Stimulated activated CD4-positive, alpha-beta T cell treated with anti-CD3 and anti-CD28 coated beads, Interleukin-4, amount 100 ng/mL, for 24 hours (primary cell): Measurements from ENCODE around the gene GSTP1.
A peak's percentile ranks its signal among the peaks of the same experiment; 100 is the strongest.
"Not testable (repeated sequence)": the region's sequence is repeated elsewhere in the genome, so short reads cannot be mapped to it uniquely, and the experiment has no call there.

Source experiments
- DNase-seq: peaks from one replicate; pipeline ENCODE4 v3.0.0-alpha.2; 2020

The GSTP1 gene

DNA sequence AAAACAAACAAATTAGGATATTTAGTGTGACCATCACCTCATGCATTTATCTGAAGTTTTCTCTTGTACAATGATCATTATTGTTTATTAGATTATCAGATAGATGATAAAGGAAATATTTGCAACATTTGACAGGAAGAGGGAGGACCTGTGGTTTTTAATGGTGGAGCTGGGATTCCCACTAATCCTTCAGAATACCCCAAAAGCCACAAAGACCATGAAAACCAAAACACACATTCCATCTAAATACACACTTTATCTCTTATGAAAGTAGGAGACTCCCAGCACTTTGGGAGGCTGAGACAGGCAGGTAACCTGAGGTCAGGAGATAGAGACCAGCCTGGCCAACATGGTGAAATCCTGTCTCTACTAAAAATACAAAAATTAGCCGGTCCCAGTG is 15.5 kb downstream of the GSTP1 start:
- DNase-seq: no peak

DNA sequence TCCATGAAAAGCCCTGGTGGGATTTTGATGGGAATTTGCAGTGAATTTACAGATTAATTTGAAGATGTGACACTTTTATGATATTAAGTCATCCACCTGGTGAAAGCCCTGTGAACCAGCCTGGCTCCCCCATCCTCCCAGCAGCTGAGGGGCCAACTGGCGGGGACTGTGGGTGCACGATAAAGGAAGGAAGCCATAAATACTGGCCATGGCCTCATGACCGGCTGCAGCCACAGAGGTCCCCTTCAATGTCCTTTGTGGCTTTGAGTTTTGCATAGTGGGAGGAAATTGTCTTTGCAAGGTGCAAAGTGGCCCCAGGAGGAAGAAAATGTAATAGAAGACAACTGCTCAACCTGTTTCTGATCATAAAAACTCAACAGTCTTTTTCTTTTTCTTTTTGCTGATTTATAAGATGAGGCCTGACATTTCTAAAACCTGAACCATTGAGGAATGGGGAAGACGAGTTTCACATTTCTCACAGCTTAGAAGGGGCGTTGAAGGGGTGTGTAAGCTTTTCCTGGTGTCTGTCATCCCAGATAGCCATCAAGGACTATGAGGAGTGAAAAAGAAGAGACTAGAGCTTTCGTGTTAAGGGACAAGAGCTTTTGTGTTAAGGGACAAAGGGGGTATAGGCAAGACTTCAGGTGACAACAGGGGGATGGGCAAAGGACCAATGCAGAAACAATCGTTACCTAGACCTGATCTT is 16.9 kb downstream of the GSTP1 start:
- DNase-seq: no peak

DNA sequence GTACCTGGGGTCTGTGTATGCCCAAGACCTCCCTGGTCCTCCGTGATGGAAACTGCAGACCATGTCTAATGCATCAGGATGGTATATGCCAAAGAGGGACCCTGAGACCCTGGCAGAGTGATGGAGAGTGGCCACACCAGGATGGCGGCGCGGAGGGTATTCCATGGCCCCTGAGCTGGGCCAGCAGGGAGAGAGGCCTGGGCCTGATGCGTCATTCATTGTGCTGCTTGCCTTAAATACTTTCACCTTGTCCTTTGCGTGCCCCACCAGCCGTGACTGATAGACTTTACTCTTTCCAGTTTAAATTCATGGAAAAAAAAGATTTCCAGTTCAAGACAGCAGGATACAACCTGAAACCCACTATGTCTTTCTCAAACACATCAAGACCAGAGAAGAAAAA is 17.5 kb downstream of the GSTP1 start:
- DNase-seq: no peak

DNA sequence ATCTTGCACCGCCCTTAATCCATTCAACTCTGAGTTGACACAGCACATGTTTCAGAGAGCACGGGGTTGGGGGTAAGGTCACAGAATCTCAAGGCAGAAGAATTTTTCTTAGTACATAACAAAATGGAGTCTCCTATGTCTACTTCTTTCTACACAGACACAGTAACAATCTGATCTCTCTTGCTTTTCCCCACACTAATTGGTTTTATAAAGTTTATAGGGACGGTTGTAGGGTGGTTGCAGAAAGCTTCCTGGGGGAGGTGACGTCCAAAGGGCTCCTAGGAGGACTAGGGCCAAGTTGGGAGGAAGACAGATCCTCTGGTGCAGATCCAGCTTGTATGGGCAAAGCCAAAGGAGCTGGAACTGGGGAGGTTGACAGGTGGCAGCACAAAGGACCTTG is 20.5 kb downstream of the GSTP1 start:
- DNase-seq: not testable (repeated sequence)

DNA sequence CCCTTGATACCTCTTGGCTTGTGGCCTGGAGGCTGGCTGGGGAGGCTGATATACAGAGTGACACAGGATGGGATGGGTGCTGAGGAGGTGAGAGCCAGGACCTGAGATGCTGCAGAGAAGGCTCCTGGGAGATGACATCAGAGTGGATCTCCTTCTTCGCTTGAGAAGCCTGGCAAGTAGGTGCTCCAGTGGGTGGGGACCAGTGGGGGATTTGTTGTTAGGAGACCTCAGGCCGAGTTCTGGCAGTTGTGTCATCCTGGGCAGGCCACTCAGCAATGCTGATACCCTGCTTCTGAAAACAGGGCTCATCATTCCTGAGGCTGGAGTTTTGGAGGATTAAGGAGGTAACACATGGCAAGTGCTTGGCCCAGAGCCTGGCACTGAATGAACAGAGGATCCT is 21.2 kb downstream of the GSTP1 start:
- no peak for DNase-seq

DNA sequence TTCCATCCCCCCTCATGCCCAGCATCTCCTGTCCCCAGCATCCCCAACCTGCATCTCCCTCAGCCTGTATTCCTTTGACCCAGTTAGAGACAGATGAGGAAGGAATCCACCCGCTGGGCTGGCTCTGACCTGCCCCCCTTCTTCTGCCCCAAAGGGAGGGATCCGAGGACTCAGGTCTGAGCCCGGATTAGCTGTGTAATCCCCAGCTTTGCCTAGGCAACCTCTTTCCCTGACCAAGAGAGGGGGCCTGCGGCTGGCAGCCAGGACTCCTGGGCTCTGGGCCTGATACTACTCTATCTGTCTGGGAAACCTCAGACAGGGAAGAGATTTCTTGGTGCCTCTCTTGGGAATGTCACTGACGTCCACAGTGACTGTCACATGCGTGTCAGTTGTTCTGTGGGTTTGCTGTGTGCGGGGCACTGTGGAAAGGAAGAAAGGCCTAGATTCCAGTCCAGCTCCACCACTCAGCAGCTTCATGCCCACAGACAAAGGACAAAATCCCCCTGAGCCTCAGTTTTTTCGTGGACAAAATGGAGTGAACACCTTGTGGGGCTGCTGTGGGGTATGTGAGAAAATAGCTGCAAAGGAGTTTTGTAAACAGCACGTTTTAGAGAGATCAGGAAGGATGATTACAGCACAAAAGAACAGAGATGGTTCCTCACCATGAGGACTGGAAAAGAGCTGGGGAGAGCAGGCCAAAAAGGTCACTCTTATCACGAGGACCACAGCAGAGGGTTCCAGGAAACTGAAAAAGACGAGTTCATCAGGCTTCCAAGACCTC is 21.8 kb downstream of the GSTP1 start:
- no peak for DNase-seq

DNA sequence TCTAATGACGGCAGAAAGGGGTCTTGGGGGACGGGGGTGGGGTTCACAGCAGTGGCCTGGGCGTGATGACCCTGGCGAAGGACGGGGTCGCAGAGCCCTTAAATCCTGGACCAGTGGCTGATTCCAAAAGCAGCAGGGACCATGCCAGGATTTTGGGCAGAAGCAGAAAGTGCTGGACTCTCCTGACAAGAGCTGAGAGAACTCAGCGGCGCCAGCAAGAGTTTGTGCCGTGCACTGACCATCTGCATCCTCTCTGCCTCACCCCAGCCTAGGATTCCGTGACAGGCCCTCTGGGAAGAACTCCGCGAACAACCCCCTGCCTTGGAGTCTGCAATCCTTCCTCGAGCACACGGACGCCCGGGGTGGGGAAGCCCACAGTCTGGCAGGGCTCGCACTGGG is 22.5 kb downstream of the GSTP1 start:
- no peak for DNase-seq

DNA sequence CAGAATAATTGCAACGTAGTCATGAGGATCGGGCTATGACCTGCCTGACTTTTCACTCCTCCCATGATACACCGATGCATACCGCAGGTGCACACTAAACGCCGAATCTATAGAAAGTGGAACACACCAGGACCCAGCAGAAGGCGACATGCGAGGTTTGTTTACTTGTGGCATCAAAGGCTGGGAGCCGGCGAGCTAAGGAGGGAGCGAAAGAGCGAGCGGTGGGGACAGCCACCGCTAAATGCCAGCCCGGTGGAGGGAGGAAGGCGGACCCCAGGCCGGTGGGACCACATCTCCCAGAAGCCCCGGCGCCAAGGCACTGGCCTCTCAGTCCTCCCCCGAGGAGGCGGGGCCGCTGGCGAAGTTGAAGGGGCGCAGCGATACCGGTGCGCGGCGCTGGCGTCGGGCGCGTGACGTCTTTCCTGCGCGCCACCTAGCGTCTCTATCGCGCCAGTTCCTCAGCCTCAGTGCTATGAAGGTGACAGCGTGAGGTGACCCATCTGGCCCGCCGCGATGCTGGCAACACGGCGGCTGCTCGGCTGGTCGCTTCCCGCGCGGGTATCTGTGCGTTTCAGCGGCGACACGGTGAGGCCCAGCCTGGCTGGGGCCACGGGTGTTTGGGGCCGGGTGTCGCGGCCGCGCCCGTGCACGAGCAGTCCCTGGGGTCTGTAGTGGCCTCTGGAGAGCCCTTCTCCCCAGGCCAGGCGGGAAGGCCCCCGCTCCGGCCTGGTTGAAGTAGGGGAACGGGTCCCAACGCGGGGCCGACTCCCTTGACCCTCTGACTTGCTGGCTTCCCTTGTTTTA is 23.1 kb downstream of the GSTP1 start, which contains the start of gene NDUFV1:
NDUFV1 (plus strand) TSS at position 445 of the 804 bp plus-strand sequence; CDS start at position 514, 69 bp downstream.
- DNase-seq: peak; percentile 97

DNA sequence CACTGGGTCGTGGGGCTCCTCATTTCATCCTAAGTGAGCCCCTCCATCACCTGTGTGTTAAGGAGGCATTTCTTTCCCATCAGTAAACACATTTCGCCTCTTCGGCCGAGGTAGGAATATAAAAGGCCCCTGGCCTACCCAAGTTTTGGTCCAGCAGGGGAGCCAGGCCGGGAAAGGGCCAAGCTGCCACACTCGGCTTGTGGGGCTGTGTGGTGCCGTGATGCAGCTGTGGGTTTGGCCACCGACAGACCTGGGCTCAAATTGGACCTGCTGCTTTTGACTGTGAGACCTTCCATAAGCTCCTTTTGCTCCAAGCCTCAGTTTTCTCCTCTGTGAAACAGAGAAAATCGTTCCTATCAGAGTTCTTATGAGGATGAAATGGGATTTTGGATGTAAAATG is 23.9 kb downstream of the GSTP1 start:
- no peak for DNase-seq

DNA sequence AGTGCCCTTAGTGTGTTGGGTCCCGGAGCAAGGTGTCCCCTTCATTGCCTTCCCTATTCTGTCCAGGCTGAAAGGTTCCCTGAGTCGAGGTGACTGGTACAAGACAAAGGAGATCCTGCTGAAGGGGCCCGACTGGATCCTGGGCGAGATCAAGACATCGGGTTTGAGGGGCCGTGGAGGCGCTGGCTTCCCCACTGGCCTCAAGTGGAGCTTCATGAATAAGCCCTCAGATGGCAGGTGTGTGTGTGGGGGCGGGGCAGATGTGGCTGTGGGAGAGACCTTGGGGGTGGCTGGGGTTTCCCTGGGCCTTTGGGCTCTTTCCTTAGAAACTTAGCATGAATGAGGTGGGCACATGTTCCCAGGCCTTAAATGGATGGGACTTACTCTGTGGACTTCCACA is 24.9 kb downstream of the GSTP1 start:
- no peak for DNase-seq

DNA sequence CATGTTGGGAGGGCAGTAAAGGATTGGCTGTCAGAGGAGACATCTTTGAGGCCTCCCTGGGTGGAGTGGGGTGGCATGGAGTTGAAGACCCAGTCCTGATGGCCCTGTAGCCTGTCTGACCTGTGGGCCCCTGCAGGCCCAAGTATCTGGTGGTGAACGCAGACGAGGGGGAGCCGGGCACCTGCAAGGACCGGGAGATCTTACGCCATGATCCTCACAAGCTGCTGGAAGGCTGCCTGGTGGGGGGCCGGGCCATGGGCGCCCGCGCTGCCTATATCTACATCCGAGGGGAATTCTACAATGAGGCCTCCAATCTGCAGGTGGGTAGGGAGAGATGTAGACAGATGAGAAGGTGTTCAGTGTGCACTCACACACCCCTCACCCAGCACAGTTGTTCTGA is 25.7 kb downstream of the GSTP1 start:
- DNase-seq: no peak

DNA sequence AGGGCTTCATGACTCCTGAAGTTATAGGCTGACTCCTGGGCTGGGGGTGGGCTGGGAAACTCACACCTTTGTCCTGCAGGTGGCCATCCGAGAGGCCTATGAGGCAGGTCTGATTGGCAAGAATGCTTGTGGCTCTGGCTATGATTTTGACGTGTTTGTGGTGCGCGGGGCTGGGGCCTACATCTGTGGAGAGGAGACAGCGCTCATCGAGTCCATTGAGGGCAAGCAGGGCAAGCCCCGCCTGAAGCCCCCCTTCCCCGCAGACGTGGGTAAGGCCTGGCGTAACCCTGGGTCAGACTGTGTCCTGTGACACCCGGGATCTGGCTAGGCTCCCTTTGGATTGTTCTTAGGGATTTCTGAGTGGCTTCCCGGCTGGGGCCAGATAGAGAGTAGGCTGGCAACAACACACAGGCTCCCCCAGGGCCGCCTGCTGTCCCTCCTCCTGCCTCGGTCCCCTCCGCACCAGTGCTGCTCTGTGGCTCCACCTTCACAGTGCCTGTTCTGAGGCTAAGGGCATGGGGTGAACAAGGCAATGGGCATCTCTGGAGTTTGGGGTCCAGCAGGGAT is 26.8 kb downstream of the GSTP1 start:
- DNase-seq: no peak

DNA sequence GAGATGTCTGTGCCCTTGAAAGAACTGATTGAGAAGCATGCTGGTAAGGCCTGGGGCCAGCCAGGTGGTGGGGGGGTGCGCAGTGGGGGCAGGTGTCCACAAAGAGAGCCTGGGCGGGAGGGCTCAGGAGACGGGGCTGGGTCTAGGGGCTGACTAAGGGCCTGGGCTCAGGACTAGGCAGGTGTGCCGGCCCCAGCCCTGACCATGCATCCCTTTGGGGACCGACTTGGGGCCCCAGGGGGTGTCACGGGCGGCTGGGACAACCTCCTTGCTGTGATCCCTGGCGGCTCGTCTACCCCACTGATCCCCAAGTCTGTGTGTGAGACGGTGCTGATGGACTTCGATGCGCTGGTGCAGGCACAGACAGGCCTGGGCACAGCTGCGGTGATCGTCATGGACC is 27.6 kb downstream of the GSTP1 start:
- no peak for DNase-seq

DNA sequence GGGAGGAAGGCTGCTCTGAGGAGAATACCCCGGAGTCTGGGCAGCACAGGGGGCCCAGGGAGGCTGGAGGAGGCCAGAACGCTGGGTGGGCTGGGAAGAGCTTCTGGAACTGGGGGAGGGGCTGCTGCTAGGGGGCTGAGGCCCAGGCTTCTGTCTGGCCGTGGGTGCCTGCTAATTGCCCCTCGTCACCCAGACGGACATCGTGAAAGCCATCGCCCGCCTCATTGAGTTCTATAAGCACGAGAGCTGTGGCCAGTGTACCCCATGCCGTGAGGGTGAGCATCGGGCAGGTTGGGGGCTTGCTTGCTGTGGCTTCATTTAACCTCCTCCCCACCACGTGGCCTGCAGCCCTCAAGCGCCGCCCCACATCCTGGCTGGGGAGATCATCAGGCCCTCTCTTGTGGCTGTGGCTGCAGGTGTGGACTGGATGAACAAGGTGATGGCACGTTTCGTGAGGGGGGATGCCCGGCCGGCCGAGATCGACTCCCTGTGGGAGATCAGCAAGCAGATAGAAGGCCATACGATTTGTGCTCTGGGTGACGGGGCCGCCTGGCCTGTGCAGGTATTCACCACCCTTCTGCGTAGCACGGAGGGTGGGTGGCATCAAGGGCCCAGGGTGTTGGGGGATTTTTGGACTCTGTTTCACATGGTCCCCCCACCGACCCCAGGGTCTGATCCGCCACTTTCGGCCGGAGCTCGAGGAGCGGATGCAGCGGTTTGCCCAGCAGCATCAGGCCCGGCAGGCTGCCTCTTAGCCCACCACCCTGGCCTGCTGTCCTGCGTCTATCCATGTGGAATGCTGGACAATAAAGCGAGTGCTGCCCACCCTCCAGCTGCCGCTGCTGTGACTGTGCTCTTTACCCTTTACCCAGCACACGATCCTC is 28.3 kb downstream of the GSTP1 start:
- DNase-seq: no peak

DNA sequence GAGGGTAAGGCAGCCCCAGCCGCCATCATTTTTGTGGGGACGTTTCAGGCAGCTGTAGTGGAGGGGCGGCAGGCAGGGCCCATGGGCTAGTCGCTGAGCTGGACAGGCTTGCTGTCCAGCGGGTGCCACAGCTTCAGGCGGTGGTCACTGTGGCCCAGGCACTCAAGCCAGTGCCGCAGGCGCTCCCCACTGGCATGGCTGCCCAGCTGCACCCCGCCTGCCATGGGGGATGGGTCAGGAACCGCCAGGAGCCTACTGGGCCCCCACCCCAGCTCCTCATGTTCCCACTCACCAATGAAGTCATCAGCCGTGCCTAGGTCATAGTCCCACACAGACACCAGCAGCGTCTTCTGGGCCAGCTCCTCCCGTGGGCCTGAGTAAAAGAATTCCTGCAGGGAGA is 29.1 kb downstream of the GSTP1 start:
- no peak for DNase-seq

DNA sequence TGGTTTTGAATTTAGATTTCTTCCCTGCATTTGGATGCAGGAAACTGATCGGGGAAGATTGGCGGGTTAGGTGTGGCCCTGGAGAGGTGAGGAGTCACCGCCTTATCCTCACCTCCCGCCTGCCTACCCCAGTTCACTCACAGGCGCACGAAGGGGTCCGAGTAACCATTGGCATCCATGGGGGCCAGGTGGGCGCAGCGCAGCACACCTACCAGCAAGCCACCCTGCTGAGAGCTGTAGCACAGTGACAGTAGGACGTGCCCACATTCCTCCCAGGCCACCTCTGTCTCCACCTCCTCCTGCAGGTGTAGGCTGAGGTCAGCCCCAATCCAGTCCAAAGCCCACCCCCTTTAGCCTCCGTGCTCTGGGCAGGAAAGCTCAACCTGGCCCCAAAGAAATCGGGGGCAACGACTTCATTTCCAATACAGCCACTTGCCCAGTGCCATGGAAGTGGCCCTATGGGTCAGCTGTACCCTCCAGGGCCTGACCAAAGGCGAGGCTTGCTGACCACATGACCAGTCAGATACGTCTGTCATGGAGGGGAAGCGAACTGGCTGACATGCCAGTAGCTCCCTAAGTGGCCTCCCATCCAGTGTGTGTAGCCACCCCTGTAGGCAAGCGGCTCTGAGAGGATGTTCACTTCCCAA is 29.8 kb downstream of the GSTP1 start:
- no peak for DNase-seq

DNA sequence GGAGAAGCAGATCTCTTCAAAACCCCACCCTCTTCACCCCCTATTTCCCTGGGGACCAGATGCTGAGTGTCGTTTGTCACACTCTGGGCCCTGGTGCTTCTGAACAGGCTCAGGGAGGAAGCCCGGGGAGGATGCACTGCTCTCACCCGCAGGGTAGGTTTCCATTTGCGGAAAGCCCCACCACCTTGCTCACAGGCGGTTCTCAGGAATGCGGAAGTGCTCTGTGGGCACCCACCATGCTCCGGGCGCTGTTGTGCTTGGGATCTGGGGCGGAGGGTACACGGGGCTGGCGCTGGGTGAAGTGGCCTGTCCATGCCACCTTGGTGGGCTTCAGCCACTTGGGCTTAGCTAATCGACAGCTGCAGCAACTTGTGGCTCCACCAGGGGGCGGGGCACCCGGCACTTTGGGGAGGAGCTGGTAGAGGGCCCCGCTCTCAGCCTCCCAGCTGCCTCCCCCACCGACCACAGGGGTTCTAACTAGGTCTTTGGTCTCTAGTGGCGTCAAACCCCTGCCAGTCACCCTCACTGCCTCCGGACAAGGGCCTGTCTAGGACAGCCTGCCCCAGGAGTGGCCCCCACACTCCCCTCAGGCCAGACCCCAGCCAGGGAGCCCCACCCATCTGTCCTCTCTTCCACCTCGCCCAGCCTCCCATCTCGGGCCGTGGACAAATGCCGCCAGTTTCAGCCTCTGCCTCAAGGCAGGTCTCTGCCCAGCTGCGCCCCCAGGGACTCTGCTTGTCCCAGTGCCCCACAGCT is 30.5 kb downstream of the GSTP1 start:
- peak; percentile 84 for DNase-seq

DNA sequence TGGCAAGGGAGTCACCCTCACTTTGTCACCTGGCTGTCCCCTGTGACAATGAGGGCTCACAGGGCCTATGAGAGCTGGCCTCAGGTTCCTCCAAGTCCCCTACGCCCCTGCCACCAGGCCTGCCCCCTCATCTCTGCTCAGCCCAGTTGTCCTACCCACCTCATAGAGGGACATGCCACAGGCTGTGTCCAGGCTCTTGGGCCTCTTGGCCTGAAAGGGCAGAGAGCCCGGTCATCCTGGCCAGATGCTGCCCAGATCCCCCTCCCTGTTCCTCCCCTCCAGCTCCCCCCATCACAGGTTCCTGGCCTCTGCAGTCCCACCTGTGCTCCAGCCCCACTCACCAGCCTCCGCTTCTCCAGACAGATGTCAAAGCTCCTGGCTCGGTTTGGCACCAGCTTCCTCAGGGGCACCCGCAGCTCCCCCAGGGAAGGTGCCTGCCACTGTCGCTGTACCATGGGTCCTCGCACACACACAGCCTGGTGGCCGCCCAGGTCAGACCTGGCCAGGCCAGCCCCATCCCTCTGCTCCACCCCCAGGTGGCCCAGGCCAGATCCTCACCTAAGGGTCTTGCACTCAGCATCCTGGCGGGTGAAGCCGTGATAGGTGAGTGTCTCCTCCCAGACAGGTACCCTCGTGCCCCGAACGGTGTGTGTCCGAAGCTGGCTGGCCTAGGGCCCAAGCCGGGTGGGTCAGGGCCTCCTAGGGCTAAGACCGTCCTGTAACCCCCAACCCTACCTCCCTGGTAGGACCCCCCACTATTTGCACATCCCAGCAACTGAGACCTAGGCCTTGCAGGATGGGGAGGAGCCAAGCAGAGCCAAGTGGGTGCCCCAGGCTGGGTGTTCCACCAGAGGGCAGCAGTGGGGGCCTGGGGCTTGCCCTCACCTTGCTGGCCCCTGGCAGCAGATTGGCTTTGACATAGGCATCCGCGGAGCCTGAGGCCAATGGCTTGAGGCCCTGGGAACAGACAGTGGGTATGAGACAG is 31.4 kb downstream of the GSTP1 start:
- peak; percentile 67 for DNase-seq

DNA sequence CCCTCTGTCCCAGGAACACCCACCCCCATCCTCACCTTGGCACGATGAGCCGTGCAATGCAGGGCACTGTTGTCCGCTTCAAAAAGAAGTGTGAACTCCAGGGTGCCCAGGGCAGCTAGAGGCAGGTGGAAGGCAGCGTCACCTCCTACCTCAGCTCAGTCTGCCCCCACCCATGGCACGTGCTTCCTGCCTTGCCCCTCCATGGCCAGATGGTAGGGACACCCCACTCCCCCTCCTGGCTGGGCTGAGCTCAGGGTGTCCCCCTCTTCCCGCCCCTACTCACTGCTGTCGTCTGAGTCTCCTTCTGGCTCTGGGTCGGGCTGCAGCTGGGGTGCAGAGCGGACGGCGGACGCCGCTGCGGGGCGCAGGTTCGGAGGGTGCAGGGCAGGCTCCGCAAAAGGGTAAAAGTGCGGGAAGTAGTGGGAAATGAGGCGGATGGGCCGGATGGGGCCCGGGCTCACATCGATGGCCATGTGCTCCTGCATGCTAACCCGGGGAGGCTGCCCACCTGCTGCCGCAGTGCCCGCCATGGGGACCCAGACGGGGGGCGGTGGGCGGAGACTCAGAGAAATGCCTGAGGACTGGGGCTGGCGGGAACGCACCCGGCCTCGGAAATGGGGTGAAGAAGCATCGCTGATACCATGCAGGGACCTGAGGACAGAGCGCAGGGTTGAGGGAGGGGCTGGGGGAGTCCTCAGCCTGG is 32.3 kb downstream of the GSTP1 start:
- no peak for DNase-seq
